ENCODE data around the gene XXYLT1.

GRCh38 chr3:195230244-195230643 lies 40.7 kb downstream of the XXYLT1 start:
- TF ChIP-seq ARNTL (CRISPR knock-in tag; IDR thresholded peaks at IDR 0.05; ENCODE audit: borderline replicate concordance, low read depth), result no peak
- TF ChIP-seq RARB (CRISPR knock-in tag; IDR thresholded peaks at IDR 0.05), result no peak
- no peak for TF ChIP-seq ZC3H10 (CRISPR knock-in tag; IDR thresholded peaks at IDR 0.05)
- TF ChIP-seq PPARA (CRISPR knock-in tag; IDR thresholded peaks at IDR 0.05; ENCODE audit: borderline replicate concordance), result no peak
- no peak for TF ChIP-seq CSRNP3 (CRISPR knock-in tag; IDR thresholded peaks at IDR 0.05)
- no peak for TF ChIP-seq CREB5 (CRISPR knock-in tag; IDR thresholded peaks at IDR 0.05; ENCODE audit: low read depth)
- TF ChIP-seq OSR1 (CRISPR knock-in tag; IDR thresholded peaks at IDR 0.05), result no peak
- TF ChIP-seq POU6F1 (CRISPR knock-in tag; IDR thresholded peaks at IDR 0.05; ENCODE audit: borderline replicate concordance, low read depth), result no peak
- no peak for TF ChIP-seq TOX (CRISPR knock-in tag; IDR thresholded peaks at IDR 0.05; ENCODE audit: borderline replicate concordance)
- TF ChIP-seq TCF4 (CRISPR knock-in tag; IDR thresholded peaks at IDR 0.05; ENCODE audit: borderline replicate concordance), result no peak
- TF ChIP-seq BACH2 (CRISPR knock-in tag; IDR thresholded peaks at IDR 0.05; ENCODE audit: borderline replicate concordance), result no peak
- no peak for TF ChIP-seq TSHZ2 (CRISPR knock-in tag; IDR thresholded peaks at IDR 0.05)
